ENCODE data around the gene TTLL3.

TTLL3 gene

DNA sequence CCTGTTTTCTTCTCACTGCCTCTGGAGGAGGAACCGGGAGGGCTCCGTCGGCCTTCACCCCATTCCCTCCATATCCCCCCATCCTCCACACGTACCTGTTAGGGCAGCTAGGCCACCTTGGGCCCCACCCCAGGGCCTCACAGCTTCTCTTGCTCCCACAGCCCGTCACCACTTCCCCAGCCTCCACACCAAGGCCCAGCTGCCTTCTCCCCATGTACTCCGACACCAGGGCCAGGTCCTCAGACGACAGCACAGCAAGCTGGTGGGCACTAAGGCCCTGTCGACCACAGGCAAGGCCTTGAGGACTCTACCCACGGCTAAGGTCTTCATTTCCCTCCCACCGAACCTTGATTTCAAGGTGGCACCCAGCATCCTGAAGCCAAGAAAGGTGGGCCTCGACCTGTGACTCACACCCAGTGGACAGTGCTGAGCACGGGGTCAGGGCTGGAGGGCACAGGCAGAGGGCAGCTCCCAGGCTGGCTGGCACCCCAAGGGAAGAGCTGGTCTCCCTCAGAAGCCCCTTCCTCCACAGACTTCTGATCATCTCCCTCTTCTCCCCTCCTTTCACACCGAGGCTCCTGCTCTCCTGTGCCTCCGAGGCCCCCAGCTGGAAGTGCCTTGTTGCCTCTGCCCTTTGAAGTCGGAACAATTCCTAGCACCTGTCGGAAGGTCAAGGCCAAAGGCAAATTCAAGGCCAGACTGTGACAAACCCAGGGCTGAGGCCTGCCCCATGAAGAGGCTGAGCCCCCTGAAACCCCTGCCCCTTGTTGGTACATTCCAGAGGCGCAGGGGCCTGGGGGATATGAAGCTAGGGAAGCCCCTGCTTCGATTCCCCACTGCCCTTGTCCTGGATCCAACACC, 24.7 kb downstream of the TTLL3 start:
- TF ChIP-seq FOXP2 (optimal IDR thresholded peaks at IDR 0.05; ENCODE audit: borderline replicate concordance, extremely low read depth, extremely low read length, insufficient read depth) (no peak), SIN3A (IDR thresholded peaks at IDR 0.05; ENCODE audit: borderline replicate concordance, insufficient read depth, low read length) (no peak), TAF1 (IDR thresholded peaks at IDR 0.05; ENCODE audit: borderline replicate concordance, insufficient read depth, low read length) (no peak), POLR2AphosphoS5 (IDR thresholded peaks at IDR 0.05; ENCODE audit: low read depth, low read length) (no peak)
- TF ChIP-seq, protein P1, sequence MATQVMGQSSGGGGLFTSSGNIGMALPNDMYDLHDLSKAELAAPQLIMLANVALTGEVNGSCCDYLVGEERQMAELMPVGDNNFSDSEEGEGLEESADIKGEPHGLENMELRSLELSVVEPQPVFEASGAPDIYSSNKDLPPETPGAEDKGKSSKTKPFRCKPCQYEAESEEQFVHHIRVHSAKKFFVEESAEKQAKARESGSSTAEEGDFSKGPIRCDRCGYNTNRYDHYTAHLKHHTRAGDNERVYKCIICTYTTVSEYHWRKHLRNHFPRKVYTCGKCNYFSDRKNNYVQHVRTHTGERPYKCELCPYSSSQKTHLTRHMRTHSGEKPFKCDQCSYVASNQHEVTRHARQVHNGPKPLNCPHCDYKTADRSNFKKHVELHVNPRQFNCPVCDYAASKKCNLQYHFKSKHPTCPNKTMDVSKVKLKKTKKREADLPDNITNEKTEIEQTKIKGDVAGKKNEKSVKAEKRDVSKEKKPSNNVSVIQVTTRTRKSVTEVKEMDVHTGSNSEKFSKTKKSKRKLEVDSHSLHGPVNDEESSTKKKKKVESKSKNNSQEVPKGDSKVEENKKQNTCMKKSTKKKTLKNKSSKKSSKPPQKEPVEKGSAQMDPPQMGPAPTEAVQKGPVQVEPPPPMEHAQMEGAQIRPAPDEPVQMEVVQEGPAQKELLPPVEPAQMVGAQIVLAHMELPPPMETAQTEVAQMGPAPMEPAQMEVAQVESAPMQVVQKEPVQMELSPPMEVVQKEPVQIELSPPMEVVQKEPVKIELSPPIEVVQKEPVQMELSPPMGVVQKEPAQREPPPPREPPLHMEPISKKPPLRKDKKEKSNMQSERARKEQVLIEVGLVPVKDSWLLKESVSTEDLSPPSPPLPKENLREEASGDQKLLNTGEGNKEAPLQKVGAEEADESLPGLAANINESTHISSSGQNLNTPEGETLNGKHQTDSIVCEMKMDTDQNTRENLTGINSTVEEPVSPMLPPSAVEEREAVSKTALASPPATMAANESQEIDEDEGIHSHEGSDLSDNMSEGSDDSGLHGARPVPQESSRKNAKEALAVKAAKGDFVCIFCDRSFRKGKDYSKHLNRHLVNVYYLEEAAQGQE (IDR thresholded peaks at IDR 0.05; ENCODE audit: insufficient read depth in 1 of 2, low read depth in 2 of 2, low read length in 2 of 2), result no peak

DNA sequence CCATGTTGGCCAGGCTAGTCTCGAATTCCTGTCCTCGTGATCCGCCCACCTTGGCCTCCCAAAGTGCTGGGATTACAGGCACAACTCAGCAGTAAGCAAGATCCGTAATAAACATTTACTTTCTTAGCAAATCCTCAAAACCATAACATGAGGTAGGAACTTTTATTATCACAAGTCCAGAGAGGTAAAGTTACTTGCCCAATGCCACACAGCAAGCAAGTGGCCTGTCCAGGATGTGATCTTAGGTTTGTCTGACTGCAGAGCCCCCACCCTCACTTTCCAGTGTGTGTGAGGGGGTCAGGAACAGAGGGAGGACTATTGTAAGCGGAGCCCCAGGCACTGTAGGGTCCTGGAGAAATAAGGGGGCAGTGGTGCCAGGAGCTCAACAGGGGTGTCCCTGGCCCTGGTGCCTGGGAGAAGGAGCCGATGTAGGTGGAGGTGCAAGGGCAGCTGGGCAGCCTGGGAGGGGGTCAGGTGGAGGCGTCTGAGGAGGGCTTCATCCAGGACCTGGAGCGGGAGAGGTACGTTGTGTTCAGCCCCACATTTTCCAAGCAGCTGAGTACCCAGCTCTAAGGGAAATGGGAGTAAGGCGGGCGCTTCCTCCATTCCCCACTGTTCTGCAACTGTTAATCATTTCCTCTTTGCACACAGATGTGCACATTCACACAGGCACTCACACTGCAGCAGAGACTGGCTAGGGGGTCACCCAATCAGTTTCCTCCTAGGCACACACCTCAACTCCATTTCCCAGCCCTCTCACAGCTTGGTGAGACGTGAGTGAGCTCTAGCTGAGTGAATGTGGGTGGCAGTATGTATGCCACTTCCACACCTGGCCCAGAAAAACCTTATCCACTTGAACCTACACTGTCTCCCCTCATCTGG, 27.9 kb downstream of the TTLL3 start:
- TF ChIP-seq SIN3A (IDR thresholded peaks at IDR 0.05; ENCODE audit: borderline replicate concordance, insufficient read depth, low read length), result no peak
- TF ChIP-seq TAF1 (IDR thresholded peaks at IDR 0.05; ENCODE audit: borderline replicate concordance, insufficient read depth, low read length), result no peak
- TF ChIP-seq POLR2AphosphoS5 (IDR thresholded peaks at IDR 0.05; ENCODE audit: low read depth, low read length), result no peak
- no peak for TF ChIP-seq FOXP2 (optimal IDR thresholded peaks at IDR 0.05; ENCODE audit: borderline replicate concordance, extremely low read depth, extremely low read length, insufficient read depth)
- TF ChIP-seq, protein P1 (IDR thresholded peaks at IDR 0.05; ENCODE audit: insufficient read depth in 1 of 2, low read depth in 2 of 2, low read length in 2 of 2), result no peak

DNA sequence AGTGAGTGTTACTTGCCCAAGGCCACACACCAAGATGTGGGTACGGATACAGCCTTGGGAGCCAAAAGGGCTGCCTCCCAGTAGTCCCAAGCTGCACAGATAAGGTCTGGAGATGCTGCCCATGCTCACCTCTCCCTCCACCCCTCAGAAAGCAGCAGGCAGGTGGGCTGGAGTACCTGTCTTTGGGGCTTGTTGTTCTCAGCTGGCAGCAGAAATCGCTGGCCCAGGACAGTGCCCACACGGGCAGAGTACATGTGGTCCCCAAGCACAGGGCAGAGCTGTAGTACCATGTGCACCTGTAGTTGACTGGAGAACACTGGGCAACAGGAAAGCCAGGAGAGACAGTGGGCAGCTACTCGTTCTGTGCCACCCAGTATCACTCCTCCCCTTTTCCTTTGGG, 28.8 kb downstream of the TTLL3 start:
- TF ChIP-seq SIN3A (IDR thresholded peaks at IDR 0.05; ENCODE audit: borderline replicate concordance, insufficient read depth, low read length), result no peak
- TF ChIP-seq TAF1 (IDR thresholded peaks at IDR 0.05; ENCODE audit: borderline replicate concordance, insufficient read depth, low read length), result no peak

DNA sequence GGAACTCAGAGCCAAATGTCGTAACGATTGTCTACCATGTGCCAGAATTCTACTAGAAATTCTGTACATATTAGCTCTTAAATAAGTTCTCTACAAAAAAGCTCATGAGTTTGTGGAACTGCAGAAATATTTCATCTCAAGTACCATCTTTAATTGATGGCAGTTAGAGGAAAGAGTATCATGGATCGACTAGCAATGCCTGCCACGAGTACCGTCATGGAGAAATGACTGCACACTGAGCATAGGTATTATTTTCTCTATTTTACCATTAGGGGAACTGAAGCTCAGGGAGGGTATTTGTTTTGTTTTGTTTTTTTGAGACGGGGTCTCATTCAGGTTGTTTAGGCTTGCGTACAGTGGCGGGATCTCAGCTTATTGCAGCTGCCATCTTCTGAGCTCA, 31.0 kb downstream of the TTLL3 start:
- TF ChIP-seq, protein P1 (IDR thresholded peaks at IDR 0.05; ENCODE audit: insufficient read depth in 1 of 2, low read depth in 2 of 2, low read length in 2 of 2), result no peak
- no peak for TF ChIP-seq FOXP2 (optimal IDR thresholded peaks at IDR 0.05; ENCODE audit: borderline replicate concordance, extremely low read depth, extremely low read length, insufficient read depth)
- TF ChIP-seq TAF1 (IDR thresholded peaks at IDR 0.05; ENCODE audit: borderline replicate concordance, insufficient read depth, low read length), result no peak
- TF ChIP-seq SIN3A (IDR thresholded peaks at IDR 0.05; ENCODE audit: borderline replicate concordance, insufficient read depth, low read length), result no peak
- no peak for TF ChIP-seq POLR2AphosphoS5 (IDR thresholded peaks at IDR 0.05; ENCODE audit: low read depth, low read length)

DNA sequence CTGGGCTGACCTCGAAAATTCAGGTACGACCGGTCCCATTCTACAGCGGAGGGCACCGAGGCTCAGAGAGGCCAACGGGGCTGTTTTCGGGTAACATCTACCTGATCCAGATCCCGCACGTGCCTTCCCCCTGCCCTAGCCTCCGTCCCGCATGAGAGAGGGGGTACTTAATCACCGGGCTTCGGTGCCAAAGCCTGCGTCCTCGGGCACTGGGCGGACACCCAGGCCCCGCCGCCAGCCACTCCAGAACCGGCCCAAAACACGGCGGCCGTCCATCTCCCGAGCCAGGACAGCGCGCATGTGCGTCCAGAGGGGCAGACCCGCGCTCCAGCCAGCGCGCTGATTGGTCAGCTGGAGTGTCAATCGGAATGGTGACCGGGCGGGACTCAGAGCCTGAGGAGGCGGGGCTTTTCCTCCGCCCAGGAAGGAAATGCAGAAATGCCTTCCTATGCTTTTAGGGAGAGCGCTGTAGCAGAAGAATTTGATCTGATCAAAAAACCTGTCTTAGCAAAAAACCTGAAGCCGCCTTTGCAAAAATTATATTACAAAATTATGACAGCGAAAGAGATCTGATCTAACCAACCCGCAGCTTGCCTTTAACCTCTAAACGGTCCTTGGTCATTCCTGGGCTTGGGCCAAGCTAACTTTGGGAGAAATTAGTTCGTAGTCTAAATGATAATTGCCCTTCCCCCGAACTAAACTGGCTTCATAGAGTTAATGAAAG, 33.8 kb downstream of the TTLL3 start, which contains the start of gene RPUSD3:
RPUSD3 (minus strand) TSS at position 294 of the 724 bp plus-strand sequence; CDS start at position 276, 18 bp downstream.
- peak; percentile 84 for TF ChIP-seq POLR2AphosphoS5 (IDR thresholded peaks at IDR 0.05; ENCODE audit: low read depth, low read length)
- TF ChIP-seq, protein P1 (IDR thresholded peaks at IDR 0.05; ENCODE audit: insufficient read depth in 1 of 2, low read depth in 2 of 2, low read length in 2 of 2), result no peak
